H1 (cell line): ENCODE results near the gene E2F1. TPM values are rescaled to one million over a fixed set of nuclear protein-coding genes. Genes with fewer than 3 reads are reported as not detected.

ENCODE experiments used
- CTCF ChIA-PET: fragments of 300-600 bp; sonication (Branson Sonifier 250); formaldehyde crosslinking; loops from one replicate; lab custom pipeline; 2021; ENCODE audit not compliant: partially characterized antibody; lab: Charles Lee
- POLR2A ChIA-PET: fragments of 300-600 bp; sonication (Branson Sonifier 250); formaldehyde crosslinking; loops from one replicate; lab custom pipeline; 2021; ENCODE audit warnings: inconsistent platforms; ENCODE audit not compliant: partially characterized antibody; lab: Charles Lee
- DNase-seq, 2 experiments: peaks; one replicate each; pipeline versions ENCODE4 v3.0.0 to v3.0.0-alpha.2; 2010 to 2022; ENCODE audit warnings: low spot score in 2 of 2, low read depth in 1 of 2, mixed read lengths in 1 of 2
- FAIRE-seq: peaks from 2 replicates; lab custom pipeline; 2011; peaks lifted over from hg19 to GRCh38; lab: Jason Lieb, UNC
- H2AFZ ChIP-seq: 2 replicates; pipeline ENCODE4 v1.8.1; 2012; ENCODE audit warnings: low read length, inconsistent platforms
- H2AK5ac ChIP-seq: 2 replicates; pipeline ENCODE4 v1.6.1; 2013; ENCODE audit warnings: low read depth, low read length
- H2BK120ac ChIP-seq: replicated peaks from 2 replicates; pipeline ENCODE3; 2013; ENCODE audit warnings: low read depth, low read length, inconsistent platforms
- H2BK12ac ChIP-seq: 2 replicates; pipeline ENCODE4 v1.6.1; 2013; ENCODE audit warnings: low read depth, low read length
- H2BK15ac ChIP-seq: 2 replicates; pipeline ENCODE4 v1.6.1; 2013; ENCODE audit warnings: low read length
- H2BK20ac ChIP-seq: 2 replicates; pipeline ENCODE4 v1.6.1; 2013; ENCODE audit warnings: low read length
- H2BK5ac ChIP-seq: 2 replicates; pipeline ENCODE4 v1.6.1; 2013; ENCODE audit warnings: low read depth, low read length
- H3K14ac ChIP-seq: 2 replicates; pipeline ENCODE4 v1.6.1; 2013; ENCODE audit warnings: inconsistent platforms; ENCODE audit not compliant: insufficient read length
- H3K18ac ChIP-seq: 2 replicates; pipeline ENCODE4 v1.6.1; 2013; ENCODE audit warnings: low read length; ENCODE audit errors: extremely low read depth
- H3K23ac ChIP-seq: 2 replicates; pipeline ENCODE4 v1.6.1; 2013; ENCODE audit warnings: inconsistent platforms; ENCODE audit not compliant: insufficient read length
- H3K23me2 ChIP-seq: 2 replicates; pipeline ENCODE4 v1.6.1; 2013; ENCODE audit warnings: low read depth, low read length
- H3K27ac ChIP-seq: 2 replicates; pipeline ENCODE4 v1.6.1; 2011; ENCODE audit warnings: low read depth, low read length, inconsistent platforms
- H3K27me3 ChIP-seq, 4 experiments: replicated peaks in 1 of 4; 1 replicate in 1 of 4; 2 replicates in 3 of 4; pipeline versions ENCODE4 v1.6.1 to v1.8.1; 2011 to 2013; ENCODE audit warnings: low read length in 3 of 4, mild to moderate bottlenecking in 3 of 4, inconsistent platforms in 2 of 4, mixed read lengths in 2 of 4, moderate library complexity in 1 of 4; ENCODE audit not compliant: control insufficient read depth in 3 of 4, insufficient read depth in 3 of 4; ENCODE audit errors: extremely low read depth in 1 of 4
- H3K36me3 ChIP-seq, 4 experiments: 2 replicates each; pipeline versions ENCODE4 v1.6.1 to v1.8.1; 2011 to 2013; ENCODE audit warnings: mild to moderate bottlenecking in 4 of 4, low read length in 3 of 4, moderate library complexity in 2 of 4, control low read depth in 1 of 4, inconsistent platforms in 1 of 4; ENCODE audit not compliant: insufficient read depth in 4 of 4, control insufficient read depth in 2 of 4
- H3K4ac ChIP-seq: replicated peaks from 2 replicates; pipeline ENCODE3; 2013; ENCODE audit warnings: low read length, low read depth, mixed read lengths, inconsistent platforms; ENCODE audit not compliant: insufficient read length
- H3K4me1 ChIP-seq, 4 experiments: replicated peaks in 1 of 4; 1 replicate in 1 of 4; 2 replicates in 3 of 4; pipeline versions ENCODE4 v1.6.1 to v1.8.1; 2011 to 2013; ENCODE audit warnings: low read length in 3 of 4, inconsistent platforms in 2 of 4, mixed read lengths in 1 of 4; ENCODE audit not compliant: insufficient read depth in 4 of 4, control insufficient read depth in 3 of 4
- H3K4me2 ChIP-seq, 2 experiments: 2 replicates each; pipeline versions ENCODE4 v1.6.1 to v1.8.1; 2011 to 2013; ENCODE audit warnings: low read depth in 2 of 2, low read length in 2 of 2, control low read depth in 1 of 2, inconsistent platforms in 1 of 2, mild to moderate bottlenecking in 1 of 2; ENCODE audit not compliant: insufficient read depth in 1 of 2
- H3K4me3 ChIP-seq, 4 experiments: fragments of 200-600, 300-600 bp in 1 of 4; sonication (generic), shearing (Covaris generic), sonication (Bioruptor Twin) in 1 of 4; 2 replicates each; pipeline versions ENCODE4 v1.5.1 to v1.8.1; 2011 to 2016; ENCODE audit warnings: low read length in 4 of 4, low read depth in 3 of 4, control low read depth in 2 of 4, inconsistent platforms in 2 of 4, mild to moderate bottlenecking in 2 of 4, mixed read lengths in 1 of 4, moderate library complexity in 1 of 4; ENCODE audit not compliant: insufficient read depth in 2 of 4; ENCODE audit errors: extremely low read depth in 1 of 4
- H3K56ac ChIP-seq: replicated peaks from 2 replicates; pipeline ENCODE3; 2013; ENCODE audit warnings: low read depth, mild to moderate bottlenecking, mixed read lengths, low read length, inconsistent platforms; ENCODE audit not compliant: insufficient read length
- H3K79me1 ChIP-seq: 2 replicates; pipeline ENCODE4 v1.6.1; 2013; ENCODE audit warnings: low read depth, low read length, control low read depth
- H3K79me2 ChIP-seq, 2 experiments: 2 replicates each; pipeline versions ENCODE4 v1.6.1 to v1.8.1; 2012 to 2013; ENCODE audit warnings: low read length in 2 of 2, mild to moderate bottlenecking in 2 of 2, inconsistent platforms in 1 of 2; ENCODE audit not compliant: insufficient read depth in 2 of 2, control insufficient read depth in 1 of 2
- H3K9ac ChIP-seq, 4 experiments: replicated peaks in 1 of 4; 1 replicate in 1 of 4; 2 replicates in 3 of 4; pipeline versions ENCODE4 v1.6.1 to v1.8.1; 2011 to 2013; ENCODE audit warnings: low read depth in 3 of 4, low read length in 3 of 4, control low read depth in 2 of 4, mild to moderate bottlenecking in 2 of 4, moderate library complexity in 2 of 4, inconsistent platforms in 1 of 4; ENCODE audit errors: extremely low read depth in 1 of 4
- H3K9me3 ChIP-seq, 2 experiments: 2 replicates each; pipeline versions ENCODE4 v1.6.1 to v1.8.1; 2012 to 2013; ENCODE audit warnings: mild to moderate bottlenecking in 2 of 2, moderate library complexity in 2 of 2, control low read depth in 1 of 2, inconsistent platforms in 1 of 2, low read depth in 1 of 2, low read length in 1 of 2, mixed read lengths in 1 of 2; ENCODE audit not compliant: insufficient read depth in 2 of 2
- H4K20me1 ChIP-seq, 2 experiments: replicated peaks in 1 of 2; 2 replicates each; pipeline versions ENCODE3 to v1.8.1; 2011 to 2013; ENCODE audit warnings: inconsistent platforms in 2 of 2, low read length in 2 of 2, mild to moderate bottlenecking in 1 of 2; ENCODE audit not compliant: insufficient read depth in 2 of 2, control insufficient read depth in 1 of 2
- H4K5ac ChIP-seq: 2 replicates; pipeline ENCODE4 v1.6.1; 2013; ENCODE audit warnings: low read length, low read depth, mixed read lengths, inconsistent platforms; ENCODE audit not compliant: insufficient read length
- H4K8ac ChIP-seq: 2 replicates; pipeline ENCODE4 v1.8.0; 2013; ENCODE audit warnings: mild to moderate bottlenecking, moderate library complexity, low read length, inconsistent platforms; ENCODE audit not compliant: insufficient read depth; ENCODE audit errors: extremely low read depth
- H4K91ac ChIP-seq: replicated peaks from 2 replicates; pipeline ENCODE3; 2013; ENCODE audit warnings: low read length, mixed read lengths, inconsistent platforms; ENCODE audit not compliant: insufficient read length
- ASH2L ChIP-seq: fragments of 200-600, 300-600 bp; sonication (generic); IDR thresholded peaks from one replicate; pipeline ENCODE4 v1.7.1; 2017; ENCODE audit warnings: low read length
- CTCF ChIP-seq, 3 experiments: IDR thresholded peaks; 1 replicate in 2 of 3; 2 replicates in 1 of 3; pipeline versions ENCODE4 v1.5.1 to v1.6.1; 2011; ENCODE audit warnings: low read length in 3 of 3, mild to moderate bottlenecking in 3 of 3, inconsistent platforms in 2 of 3, low read depth in 1 of 3, moderate library complexity in 1 of 3; ENCODE audit not compliant: insufficient read depth in 1 of 3; ENCODE audit errors: control extremely low read depth in 1 of 3
- KDM4A ChIP-seq: IDR thresholded peaks from one replicate; pipeline ENCODE4 v1.7.1; 2012; ENCODE audit warnings: low read depth, mild to moderate bottlenecking, moderate library complexity, low read length, inconsistent platforms; ENCODE audit not compliant: severe bottlenecking
- TAF1 ChIP-seq: IDR thresholded peaks from 2 replicates; pipeline ENCODE4 v1.6.1; 2011; ENCODE audit warnings: mild to moderate bottlenecking, low read depth, low read length
- YY1 ChIP-seq: IDR thresholded peaks from 2 replicates; pipeline ENCODE4 v1.6.1; 2011; ENCODE audit warnings: low read depth, mild to moderate bottlenecking, low read length
- WGBS, 2 experiments: shearing (Covaris generic) in 1 of 2; methylation state at CpG; one replicate each; pipeline versions ENCODE4 v1.1.6 to v1.1.7; 2013 to 2015; ENCODE audit warnings: low lambda C conversion rate in 2 of 2, mixed read lengths in 2 of 2, inconsistent platforms in 1 of 2, low coverage in 1 of 2, missing lambda C conversion rate in 1 of 2; ENCODE audit not compliant: insufficient replicate concordance in 2 of 2, insufficient coverage in 1 of 2, insufficient read length in 1 of 2; ENCODE audit errors: extremely low coverage in 1 of 2, missing lambda C conversion rate in 1 of 2; 5-methylcytosine and 5-hydroxymethylcytosine counted together
- polyA plus RNA-seq, 7 experiments: library from polyadenylated mRNA; depleted of rRNA in 3 of 7; stranded (reverse) in 5 of 7; unstranded in 2 of 7; fragments of >200 nt in 5 of 7; fragments of 200-250 nt in 2 of 7; gene quantifications; 1 replicate in 5 of 7; 2 replicates in 1 of 7; 4 replicates in 1 of 7; pipeline versions ENCODE4 v1.2.1 to v1.2.3, GENCODE V29; 2011 to 2013; ENCODE audit warnings: missing spikeins in 2 of 7, mixed read lengths in 2 of 7
- total RNA-seq: library from RNA; stranded (reverse); fragmentation: NEBNext Ultra II Directional; extraction: Animal tissue kit (Norgen Biotek cat#: 25700); gene quantifications from 2 replicates; pipeline ENCODE4 v1.2.1, GENCODE V29; 2021
- TF ChIP-seq, protein P1 (sequence below): IDR thresholded peaks from 2 replicates; pipeline ENCODE4 v1.6.1; 2012; ENCODE audit warnings: inconsistent platforms

The E2F1 gene
- total and polyA plus RNA-seq, 2 of the 8 experiments (the other 6 are each of a cell fraction or from before 2014, with no cell fraction given), result 33.4 to 35.8 TPM

DNA sequence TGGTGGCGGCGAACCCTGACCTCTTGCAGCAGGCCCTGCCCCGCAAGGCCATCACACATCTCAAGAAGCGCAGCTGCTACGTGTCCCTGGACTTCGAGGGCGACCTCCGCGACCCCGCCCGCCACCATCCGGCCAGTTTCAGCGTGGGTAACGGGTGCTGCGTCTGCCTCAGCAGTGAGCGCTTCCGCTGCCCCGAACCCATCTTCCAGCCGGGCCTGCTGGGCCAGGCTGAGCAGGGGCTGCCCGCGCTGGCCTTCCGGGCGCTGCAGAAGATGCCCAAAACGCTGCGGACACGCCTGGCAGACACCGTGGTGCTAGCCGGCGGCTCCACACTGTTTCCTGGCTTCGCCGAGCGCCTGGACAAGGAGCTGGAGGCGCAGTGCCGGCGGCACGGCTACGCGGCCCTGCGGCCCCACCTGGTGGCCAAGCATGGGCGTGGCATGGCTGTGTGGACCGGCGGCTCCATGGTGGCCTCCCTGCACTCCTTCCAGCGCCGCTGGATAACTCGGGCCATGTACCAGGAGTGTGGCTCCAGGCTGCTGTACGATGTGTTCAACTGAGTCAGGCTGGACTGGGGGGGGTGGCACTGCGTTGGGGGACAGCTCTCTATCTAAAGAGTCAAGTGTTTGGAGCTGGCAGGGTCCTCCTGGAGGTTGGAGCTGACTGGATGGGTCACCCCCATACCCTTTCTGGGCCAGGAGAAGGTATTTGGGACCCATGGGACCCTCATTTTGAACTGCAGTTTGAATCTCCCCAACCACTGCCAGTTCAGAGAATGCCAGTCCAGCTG is 18.3 kb downstream of the E2F1 start:
- H2AFZ ChIP-seq, result no peak overlapping the region
- H4K91ac ChIP-seq, result peak overlapping the region; percentile 63
- H3K9me3 ChIP-seq, result peaks cover 0 to 5% of the 10 kb centered on the region in 2 experiments; a peak in 1 of 4 replicates
- peak overlapping the region; percentile 31; the same call in 1 of the 2 replicates for H4K8ac ChIP-seq
- peak overlapping the region in 3 of 4 experiments; percentile 16 to 56 (median 29); a peak in 5 of 8 replicates for H3K4me3 ChIP-seq
- no peaks in the 10 kb centered on the region for H3K79me2 ChIP-seq
- H2BK12ac ChIP-seq, result peak overlapping the region; percentile 60; the same call in 1 of the 2 replicates
- H3K4me1 ChIP-seq, result peaks cover 0 to 22% (median 12%) of the 10 kb centered on the region in 4 experiments; a peak in 4 of 7 replicates
- ChIA-PET POLR2A (interaction anchor here (1.0 to 17.9 kb wide), 9 partner anchors 11 to 267 kb away, joined by 3 to 245 read pairs (median 5); partner anchors contain the start of genes CDK5RAP1, NECAB3 and PXMP4), CTCF (interaction anchor here (0.6 to 4.3 kb wide), 35 partner anchors 10 to 1843 kb away, joined by 3 to 38 read pairs (median 4); partner anchors contain the start of gene ZNF341)
- H3K9ac ChIP-seq, result no peak overlapping the region; a peak in 2 of 7 replicates
- no peak overlapping the region for H4K5ac ChIP-seq
- H3K4me2 ChIP-seq, result peak overlapping the region; percentile 68 to 70
- no peak overlapping the region for H3K27ac ChIP-seq
- peak in 1 of 2 experiments; percentile 92 for DNase-seq
- no peaks in the 10 kb centered on the region; the same call in 1 of the 2 replicates for H3K79me1 ChIP-seq
- H3K23ac ChIP-seq, result no peak overlapping the region
- H3K56ac ChIP-seq, result no peak overlapping the region
- peaks cover 0 to 15% of the 10 kb centered on the region in 2 experiments for H4K20me1 ChIP-seq
- WGBS, 2 experiments, result 46% methylated on average over 43 of the region's 47 CpGs; no CpG with 5 or more reads in 1 of the 2 experiments
- peak overlapping the region; percentile 34; the same call in 1 of the 2 replicates for H2AK5ac ChIP-seq
- no peak for FAIRE-seq
- H2BK20ac ChIP-seq, result no peak overlapping the region
- no peak overlapping the region for H2BK120ac ChIP-seq
- H3K23me2 ChIP-seq, result peaks cover 25% of the 10 kb centered on the region; the same call in 1 of the 2 replicates
- peaks cover 0 to 10% (median 3%) of the 10 kb centered on the region in 4 experiments; a peak in 3 of 7 replicates for H3K27me3 ChIP-seq
- H3K36me3 ChIP-seq, result peaks cover 2 to 10% (median 6%) of the 10 kb centered on the region in 4 experiments; a peak in 4 of 8 replicates
- H2BK15ac ChIP-seq, result 0 out of 2 replicates have a peak overlapping the region, but pooled peaks have one; percentile 29
- H2BK5ac ChIP-seq, result no peak overlapping the region; the same call in 1 of the 2 replicates
- peak overlapping the region; percentile 13; the same call in 1 of the 2 replicates for H3K18ac ChIP-seq
- H3K14ac ChIP-seq, result no peak overlapping the region
- H3K4ac ChIP-seq, result no peak overlapping the region
- peak; percentile 64; the same call in 1 of the 2 replicates for TF ChIP-seq YY1
- TF ChIP-seq KDM4A, result peak; percentile 8
- TF ChIP-seq, protein P1, sequence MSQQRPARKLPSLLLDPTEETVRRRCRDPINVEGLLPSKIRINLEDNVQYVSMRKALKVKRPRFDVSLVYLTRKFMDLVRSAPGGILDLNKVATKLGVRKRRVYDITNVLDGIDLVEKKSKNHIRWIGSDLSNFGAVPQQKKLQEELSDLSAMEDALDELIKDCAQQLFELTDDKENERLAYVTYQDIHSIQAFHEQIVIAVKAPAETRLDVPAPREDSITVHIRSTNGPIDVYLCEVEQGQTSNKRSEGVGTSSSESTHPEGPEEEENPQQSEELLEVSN, result peak; percentile 29; the same call in 1 of the 2 replicates
- no peak for TF ChIP-seq TAF1
- no peak for TF ChIP-seq ASH2L
- TF ChIP-seq CTCF (IDR thresholded peaks at IDR 0.05; ENCODE audit: control extremely low read depth in 1 of 3, insufficient read depth in 1 of 3, low read depth in 1 of 3, low read length in 3 of 3), result peak; percentile 90 to 97 (median 94)
